MV-4-11 (cell line): Measurements from ENCODE around the gene CDKAL1.
"Not testable (repeated sequence)": the region's sequence is repeated elsewhere in the genome, so short reads cannot be mapped to it uniquely, and the experiment has no call there.

ENCODE experiments used
- DNase-seq: peaks from one replicate; lab custom pipeline; 2025; lab: John Stamatoyannopoulos, UW

Gene CDKAL1

DNA sequence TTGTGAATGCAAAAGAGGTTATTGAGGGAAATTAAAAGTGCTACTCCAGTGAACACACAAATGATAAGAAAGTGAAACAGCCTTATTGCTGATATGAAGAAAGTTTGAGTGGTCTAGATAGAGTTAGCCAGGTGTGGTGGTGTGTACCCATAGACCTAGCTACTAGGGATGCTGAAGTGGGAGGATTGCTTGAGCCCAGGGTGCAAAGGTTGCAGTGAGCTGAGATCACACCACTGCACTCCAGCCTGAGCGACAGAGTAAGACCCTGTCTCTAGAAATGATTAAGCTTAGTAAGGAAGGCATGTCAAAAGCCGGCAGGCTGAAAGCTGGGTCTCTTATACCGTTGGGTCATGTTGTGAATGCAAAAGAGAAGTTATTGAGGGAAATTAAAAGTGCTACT lies 389.8 kb downstream of the CDKAL1 start:
- not testable (repeated sequence) for DNase-seq

DNA sequence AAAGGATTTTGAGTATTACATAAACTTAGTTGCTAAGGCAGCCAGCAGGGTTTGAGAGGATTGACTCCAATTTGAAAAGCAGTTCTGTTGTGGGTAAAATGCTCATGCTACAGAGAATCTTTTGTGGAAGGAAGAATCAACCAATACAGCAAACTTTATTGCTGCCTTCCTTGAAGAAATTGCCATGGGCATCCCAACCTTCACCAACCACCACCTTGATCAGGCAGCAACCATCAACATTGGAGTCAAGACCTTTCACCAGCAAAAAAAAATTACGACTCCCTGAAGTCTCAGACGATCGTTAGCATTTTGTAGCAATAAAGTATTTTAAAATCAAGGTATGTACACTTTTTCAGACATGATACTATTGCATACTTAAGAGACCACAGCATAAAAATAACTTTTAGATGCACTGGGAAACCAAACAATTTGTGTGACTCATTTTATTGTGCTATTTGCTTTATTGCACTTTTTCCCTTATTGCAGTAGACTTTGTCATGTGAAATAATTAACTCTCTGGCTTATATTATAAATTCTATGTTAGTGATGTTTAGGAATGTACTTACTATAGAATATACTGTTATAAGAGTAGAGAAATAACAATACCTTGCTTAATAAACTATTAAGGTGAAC lies 390.8 kb downstream of the CDKAL1 start:
- no peak for DNase-seq

DNA sequence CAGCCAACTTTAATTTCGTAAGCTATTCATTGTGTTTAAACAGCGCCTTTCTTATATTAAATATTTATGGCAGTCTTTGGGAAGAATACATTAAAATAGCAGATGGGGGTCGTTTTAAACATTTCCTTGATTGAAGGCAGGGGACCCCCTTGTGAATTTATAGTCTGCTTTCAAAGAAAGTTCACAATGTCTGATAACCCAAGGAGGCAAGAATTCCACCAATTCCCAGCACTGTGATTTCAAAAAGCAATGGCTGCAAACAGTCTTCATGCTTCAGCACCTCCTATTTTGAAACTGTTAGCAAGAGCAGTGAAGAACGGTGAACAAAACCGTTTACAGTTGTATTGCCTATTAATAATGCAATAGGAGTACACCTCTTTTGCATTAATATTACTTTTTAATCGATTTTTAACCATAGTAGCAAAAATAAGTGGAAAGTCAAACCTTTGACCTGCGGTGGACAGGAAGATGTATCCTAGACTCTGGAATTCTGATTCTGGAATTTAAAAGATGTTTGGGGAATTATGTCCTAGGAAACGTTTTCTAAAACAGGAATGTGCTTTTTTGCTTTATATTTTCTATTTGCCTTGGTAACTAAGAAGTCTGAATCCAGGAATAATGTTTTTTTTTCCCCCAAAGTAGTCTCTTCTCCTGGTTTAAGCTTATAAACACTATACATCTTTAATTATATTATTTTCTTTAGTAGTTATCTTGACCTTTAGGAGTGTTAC lies 393.0 kb downstream of the CDKAL1 start:
- no peak for DNase-seq

DNA sequence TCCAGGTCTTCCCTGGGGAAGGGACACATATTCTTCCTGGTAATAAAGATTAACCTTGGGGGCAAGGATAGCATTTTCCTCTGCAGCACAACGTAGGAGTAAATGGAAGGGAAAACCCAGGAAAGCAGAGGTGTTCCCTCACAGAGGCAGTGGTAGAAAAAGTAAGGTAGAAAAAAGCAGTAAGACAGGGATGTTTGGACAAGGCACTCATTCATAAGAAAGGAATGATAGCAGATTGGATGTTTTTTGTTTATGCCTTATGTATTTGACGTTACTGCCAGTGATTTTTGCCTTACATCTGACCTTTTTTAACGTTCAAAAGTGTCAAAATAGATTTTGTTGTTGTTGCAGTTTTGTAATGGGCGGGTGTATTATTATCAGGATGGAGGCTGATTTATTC lies 395.0 kb downstream of the CDKAL1 start:
- no peak for DNase-seq

DNA sequence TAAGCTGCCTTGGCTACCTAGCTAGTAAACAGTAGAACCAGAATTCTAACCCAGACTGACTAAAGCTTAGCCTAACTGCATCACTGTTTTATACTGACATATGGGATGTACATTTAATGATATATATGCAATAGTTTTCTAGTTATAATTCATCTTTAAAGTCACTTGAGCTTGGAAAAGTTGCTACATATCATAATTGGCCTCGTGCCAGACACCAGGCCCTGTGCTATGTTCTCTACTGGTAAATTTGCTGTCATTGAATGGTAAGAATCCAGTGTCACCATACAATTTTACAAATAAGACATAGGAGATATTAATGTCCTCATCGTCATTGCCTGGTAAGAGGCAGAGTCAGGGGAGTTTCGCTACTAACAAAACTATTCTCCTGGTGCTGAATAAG lies 396.8 kb downstream of the CDKAL1 start:
- DNase-seq, result no peak

DNA sequence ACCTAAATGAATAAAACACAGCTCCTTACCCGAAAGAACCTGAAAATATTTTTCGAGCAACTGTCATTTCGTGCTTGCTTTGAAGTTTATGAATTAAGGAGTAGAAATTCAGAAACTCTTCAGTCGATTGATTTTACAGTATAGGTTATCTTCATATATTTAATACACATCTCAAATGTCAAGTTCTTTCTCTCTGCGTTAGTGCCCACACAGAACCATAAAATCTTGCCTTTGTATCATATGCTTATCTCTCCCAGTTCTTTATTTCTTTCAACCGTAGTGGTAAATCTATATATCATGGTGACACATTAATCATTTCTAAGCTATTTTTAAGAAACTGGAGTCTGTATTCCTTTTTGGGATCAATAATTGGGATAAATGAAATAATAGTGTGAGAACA lies 397.5 kb downstream of the CDKAL1 start:
- no peak for DNase-seq

DNA sequence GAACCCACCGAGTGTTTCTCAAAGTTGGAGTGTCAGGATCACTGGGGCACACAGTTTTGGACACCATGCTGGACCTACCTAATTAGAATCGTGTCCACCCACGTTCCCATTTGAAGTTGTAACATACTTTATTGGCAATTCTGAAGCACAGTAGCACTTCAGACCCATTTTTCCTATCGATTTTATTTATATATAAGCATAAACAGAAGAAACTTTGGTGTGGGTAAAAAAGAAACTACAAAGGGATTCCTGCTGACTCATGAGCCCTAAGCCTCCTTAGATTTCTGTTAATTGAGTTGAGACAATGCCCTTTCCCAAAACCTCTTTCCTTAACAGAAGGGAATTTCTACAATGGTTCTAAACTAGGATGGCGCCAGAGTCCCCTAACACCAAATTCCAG lies 398.0 kb downstream of the CDKAL1 start:
- no peak for DNase-seq

DNA sequence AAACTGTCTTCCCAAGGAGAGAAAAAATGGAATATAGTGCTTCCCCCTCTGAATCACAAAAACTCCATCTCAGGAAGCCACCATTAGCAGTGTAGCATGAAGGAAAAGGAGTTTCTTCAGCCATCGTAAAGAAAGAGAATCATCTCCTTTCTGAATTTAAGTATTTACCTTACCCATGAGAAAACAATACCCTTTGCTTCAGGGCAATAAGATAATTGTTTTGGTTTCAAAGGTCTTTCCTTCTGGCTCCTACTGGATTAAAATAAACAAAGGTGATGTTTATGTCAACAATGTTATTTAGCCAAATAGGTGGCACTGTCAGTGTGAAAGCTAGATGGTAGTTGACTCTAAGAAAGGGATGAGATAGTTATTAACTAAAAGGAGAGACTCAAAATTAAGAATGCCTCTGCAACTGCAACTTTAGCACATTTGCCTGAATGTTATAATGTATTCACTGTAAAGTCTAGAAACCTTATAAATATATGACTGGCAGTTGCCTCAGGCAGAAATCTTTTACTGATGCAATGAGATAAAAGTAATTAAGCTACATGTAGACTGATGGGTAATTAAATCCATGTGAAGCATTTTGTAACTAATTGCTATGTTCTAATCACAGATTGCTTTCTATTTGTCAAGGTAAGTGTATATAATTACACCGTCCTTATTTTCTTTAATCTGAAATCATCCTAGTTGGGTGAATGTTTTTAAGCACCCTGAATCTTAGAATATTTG lies 399.0 kb downstream of the CDKAL1 start:
- no peak for DNase-seq

DNA sequence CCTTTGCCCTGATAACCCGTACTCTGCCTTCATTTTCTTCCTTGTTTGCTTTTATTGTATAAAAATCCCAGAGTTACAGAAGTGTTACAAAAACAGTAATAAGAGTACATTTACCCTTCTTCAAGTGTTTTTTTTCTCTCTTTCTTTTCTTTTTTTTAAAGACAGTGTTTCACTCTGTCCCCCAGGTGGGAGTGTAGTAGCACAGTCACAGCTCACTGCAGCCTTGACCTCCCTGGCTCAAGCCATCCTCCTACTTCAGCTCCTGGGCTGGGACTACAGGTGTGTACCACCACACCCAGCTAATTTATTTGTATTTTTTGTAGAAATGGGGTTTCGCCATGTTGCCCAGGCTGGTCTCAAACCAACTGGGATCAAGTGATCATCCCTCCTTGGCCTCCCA lies 402.7 kb downstream of the CDKAL1 start:
- DNase-seq, result no peak

DNA sequence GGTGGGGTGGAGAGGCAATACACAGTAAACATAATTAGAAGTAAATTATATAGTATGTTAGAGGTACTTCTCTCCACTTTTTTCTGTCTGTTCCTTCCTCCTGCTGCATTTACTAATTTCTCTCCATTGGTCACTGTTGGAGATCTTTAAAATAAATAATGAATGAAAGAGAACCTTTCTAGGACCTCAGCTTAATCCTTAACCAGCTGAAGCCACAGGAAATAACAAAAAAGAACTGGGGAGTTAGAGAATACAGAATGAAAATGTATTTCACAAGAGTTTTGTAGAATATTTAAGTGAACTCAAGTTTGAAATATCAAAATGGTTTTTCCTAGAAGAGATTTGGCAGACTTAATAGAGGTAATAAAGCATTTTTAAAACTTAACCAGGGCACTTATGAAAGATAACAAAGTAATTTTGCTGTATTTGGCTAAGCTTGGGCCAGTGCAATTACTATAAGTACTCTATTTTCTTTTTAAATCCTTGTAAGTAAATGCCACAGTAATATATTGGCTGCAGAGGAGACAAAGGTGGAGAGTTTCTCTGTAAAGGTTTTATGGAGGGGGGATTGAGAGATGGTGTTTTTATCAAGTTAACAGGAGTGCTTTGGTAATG lies 405.0 kb downstream of the CDKAL1 start:
- DNase-seq, result no peak

DNA sequence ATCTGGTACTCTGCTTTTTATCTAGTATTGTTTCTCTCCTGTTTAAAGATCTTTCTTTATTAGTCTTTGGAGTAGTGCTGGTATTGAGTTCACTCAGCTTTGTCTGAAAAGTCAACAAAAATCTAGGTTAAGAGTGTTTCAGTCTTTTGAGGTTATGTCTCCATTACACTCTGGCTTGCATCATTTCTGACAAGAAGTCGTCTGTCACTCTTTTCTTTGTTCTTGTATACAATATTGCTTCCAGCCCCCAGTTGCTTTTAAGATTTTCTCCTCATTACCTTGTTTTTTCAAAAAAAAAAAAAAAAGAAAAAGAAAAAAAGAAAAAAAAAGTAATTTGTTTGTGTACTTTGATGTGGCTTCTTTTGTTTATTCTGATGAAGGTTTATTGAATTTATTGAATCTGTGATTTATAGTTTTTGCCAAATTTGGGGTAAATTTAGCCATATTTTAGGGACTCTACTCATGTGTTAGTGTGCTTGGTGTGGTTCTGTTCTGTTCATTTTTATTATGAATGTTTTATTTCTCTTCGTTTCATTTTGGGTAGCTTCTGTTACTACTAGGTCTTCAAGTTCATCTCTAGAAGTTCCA lies 408.9 kb downstream of the CDKAL1 start:
- DNase-seq, result peak; percentile 1

DNA sequence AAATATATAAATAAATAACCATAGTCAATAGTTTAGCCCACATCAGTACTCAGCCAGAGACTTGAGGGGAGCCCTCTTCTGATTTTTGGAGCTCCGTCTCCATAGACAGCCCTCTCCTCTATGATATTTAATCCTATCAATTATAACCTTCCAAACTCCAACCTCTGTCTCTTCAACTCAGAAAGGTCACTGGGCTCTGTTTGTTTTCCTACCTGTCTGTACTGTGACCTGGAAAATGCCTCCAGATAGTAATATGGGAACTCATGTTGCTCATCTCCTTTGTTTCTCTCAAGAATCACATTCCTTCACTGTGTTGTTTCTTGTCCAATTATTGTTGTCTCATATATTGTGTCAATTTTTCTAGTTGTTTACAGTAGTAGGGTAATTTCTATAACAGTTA lies 409.7 kb downstream of the CDKAL1 start:
- no peak for DNase-seq

DNA sequence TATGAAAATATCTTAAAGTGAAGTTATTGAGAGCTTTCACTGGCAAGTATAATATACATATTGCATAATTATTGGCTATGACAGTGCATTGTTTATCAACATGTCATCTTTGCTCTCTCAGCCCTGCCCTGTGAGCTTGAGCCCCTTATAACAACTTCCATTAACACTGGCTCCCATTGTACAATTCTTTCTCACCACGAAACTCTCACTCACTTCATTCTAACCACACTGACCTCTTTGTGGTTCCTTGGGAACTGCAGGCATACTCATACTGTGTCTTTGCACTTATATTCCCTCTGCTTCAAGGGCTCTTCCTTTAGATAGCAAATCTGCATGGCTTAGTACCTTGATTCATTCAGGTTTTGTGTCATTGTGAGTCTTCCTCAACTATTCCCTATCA lies 411.8 kb downstream of the CDKAL1 start:
- peak; percentile 59 for DNase-seq

DNA sequence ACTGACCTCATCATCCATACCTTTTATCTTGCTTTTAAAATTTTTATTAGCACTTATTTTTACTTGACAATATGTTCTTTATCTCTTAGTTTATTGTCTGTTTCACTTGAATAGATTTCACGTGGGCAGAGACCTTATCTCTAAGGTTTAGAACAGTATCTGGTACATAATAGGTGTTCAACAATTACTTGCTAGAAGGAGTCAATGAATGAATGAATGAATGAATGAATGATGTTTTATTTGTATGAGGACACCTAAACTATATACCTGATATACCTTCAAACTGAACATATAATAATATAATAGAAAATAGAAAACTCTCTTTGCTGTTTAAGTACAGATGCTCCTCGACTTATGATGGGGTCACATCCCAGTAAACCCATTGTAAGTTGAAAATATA lies 412.6 kb downstream of the CDKAL1 start:
- DNase-seq, result no peak

DNA sequence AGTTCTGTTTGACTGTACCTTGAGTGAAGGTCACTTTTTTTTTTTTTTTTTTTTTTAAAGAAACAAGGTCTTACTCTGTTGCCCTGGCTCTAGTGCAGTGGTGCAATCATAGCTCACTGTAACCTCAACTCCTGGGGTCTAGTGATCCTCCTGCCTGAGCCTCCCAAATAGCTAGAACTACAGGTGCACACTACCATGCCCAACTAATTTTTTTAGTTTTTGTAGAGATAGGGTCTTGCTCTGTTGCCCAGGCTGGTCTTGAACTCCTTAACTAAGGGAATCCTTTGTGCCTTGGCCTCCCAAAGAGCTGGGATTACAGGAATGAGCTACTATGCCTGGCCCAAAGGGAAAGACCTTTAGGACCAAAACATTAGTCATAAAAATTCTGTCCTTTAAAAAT lies 413.7 kb downstream of the CDKAL1 start:
- DNase-seq, result no peak

DNA sequence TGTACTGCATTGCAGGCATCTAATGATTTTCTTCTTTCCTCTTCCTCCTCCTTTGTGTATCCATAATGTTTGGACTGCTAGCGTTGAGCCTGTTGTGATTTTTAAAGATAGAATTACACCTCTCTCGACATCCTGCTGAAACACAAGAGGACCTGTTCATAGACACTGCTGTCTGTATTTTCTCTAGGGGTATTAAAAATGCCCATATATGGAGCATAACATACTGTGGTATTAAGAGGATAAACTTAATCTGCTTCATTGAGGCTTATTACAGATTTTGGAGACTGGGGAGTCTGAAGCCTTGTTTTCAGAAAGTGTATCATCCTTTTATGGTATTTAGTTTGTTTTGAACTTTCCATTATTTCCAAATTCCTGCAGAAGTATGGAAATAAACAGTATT lies 414.3 kb downstream of the CDKAL1 start:
- no peak for DNase-seq

DNA sequence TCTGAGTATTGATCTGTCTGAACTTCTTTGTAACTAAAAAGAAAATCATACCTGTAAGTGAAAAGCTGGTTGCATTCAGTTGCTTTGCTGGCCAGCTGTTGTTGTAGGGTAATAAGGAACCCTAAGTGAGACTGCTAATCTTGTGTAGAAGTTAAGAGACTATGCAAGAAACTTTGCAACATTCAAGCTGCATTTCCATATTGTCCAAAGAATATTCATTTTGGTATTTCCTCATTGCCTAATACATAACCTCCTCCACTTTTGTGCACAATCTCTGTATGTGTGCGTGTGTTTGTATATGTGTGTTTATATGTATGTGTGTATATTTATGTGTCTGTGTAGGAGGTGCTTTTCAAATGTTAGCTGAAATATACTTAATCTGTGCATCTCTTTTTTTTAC lies 414.9 kb downstream of the CDKAL1 start:
- no peak for DNase-seq

DNA sequence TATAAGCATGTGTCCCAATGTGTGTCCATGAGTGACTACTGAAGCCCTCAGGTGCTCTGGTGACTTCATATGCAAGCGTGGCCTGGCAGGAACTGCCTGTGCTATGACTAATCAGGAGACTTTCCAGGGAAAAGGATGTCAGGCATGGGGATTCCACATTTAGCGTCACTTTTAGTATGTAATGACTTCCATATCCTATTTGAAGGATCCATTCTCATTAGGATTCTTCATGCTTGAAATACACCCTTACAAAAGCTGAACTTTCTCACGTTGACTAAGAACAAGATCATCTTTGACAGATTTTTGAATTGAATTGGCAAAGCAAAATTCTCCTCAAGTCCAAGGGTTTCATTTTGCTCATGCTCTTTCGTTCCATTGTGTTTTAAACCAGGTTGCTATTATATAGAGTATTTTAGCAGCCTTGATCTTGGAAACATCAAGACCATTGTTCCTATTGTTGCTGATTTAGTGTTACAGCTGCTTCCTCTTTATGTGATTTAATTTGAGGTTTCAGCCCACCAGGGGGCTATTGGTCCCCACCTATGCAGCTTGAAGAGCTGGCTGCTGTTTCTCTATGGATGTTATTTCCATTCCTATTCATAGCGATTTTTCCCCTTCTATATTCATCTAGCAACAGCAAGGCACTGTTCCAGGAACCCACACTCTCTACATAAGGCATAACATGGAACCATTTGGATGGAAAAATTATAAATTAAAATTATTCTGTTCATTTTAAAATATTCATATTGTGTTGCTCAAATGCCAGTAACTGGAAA lies 418.6 kb downstream of the CDKAL1 start:
- DNase-seq, result no peak

DNA sequence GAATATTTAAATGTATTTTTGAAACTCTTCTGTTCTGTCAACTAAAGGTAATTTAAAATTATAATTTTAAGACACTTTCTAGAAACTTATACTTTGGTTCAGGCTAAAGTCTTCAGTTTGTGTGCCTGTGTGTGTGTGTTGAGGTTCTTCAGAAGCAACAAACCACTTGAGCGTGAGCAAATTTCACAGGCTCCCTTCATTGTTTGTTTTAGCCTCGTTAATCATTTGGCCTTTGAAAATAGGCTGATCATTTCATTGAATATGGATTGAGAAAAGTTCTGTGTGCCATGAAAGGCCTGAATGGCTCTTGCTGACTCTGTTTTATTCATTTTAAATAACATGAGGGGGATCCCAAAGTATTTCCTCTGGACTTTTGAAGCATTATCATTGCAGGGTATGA lies 420.1 kb downstream of the CDKAL1 start:
- DNase-seq, result no peak

DNA sequence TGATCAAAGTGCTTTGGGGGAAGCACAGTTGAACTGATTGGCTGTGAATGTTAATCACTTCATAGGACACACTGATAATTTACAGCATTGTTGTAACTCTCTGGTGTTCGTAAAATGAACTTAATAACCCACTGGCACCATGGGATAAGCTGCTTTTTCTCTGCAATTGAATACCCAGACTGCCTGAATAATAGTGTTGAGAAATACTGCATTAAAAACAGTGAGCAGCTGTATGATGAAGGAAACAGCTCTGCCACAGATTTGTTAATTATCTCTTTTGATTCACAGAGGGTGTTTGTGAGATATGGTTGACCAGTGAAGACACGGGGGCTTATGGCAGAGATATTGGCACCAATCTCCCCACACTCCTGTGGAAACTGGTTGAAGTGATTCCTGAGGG lies 420.9 kb downstream of the CDKAL1 start:
- no peak for DNase-seq

DNA sequence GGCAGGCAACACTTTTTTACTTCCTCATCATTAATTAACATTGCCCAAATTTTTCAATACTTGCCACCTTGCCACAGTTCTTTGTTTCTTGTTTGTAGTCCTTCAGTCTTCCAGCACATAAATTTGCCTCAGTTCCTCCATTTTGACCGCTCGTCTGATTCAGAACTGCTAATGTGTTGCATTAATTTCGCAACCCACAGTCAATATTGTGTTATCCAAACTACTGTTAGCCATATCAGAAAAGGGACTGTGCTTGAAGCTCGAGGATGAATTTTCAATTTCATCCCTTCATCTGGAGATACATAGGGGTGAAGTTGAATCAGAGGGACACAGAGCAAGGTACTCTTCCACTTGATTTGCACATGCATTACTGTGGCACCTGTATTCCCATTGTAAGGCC lies 421.5 kb downstream of the CDKAL1 start:
- no peak for DNase-seq

DNA sequence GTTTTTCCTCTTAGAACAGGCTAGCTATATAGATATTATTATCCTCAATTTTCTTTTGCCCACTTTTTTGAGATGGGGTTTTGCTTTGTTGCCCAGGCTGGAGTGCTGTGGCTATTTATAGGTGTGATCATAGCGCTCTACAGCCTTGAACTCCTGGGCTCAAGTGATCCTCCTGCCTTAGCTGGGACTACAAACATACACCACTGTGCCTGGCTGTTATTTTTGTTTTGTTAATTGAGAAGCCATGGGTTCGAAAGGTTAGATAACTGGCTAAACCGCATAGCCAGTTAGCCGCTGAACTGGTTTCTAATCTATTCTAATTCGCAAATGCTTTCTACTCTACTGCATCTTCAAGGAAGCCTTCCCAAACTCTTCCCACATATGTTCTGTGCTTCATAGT lies 425.8 kb downstream of the CDKAL1 start:
- no peak for DNase-seq
